NK-92 treated with Interleukin-12 subunit alpha and Interleukin-12 subunit beta, amount 100 ng/mL, for 24 hours (cell line): ENCODE results near the gene HIPK1.

ENCODE experiments used
- DNase-seq: peaks from one replicate; lab custom pipeline; 2025; lab: John Stamatoyannopoulos, UW

The HIPK1 gene

GRCh38 chr1:113913887-113914664 lies 15.0 kb upstream of the HIPK1 start:
- DNase-seq: no peak

- DNase-seq: no peak
Observed at GRCh38 chr1:113916974-113917373, 12.2 kb upstream of the HIPK1 start.

- no peak for DNase-seq
Observed at GRCh38 chr1:113917400-113918082, 11.6 kb upstream of the HIPK1 start.

- DNase-seq: no peak
Observed at GRCh38 chr1:113918243-113918642, 10.9 kb upstream of the HIPK1 start.

DNA sequence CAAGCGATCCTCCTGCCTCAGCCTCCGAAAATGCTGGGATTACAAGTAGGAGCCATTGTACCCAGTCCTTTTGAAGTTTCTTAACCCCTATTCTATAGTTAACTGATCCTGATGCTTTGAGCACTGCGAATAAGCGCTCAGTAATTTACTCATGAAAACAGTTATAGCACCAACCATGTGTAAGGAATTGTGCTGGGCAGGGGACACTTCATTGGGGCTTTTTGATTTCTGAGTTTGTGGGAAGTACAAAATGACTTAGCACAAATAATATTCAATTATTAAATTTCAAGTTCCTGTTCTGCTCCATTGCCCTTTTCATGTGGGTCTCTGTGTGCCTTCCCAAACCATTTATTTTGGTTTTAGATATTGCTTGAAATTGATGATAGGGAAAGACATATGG lies 6.2 kb upstream of the HIPK1 start:
- no peak for DNase-seq

- no peak for DNase-seq
Observed at GRCh38 chr1:113924473-113924872, 4.7 kb upstream of the HIPK1 start.

- DNase-seq: no peak
Observed at GRCh38 chr1:113928187-113928930, 765 bp upstream of the HIPK1 start.

- DNase-seq: peak; percentile 68
Observed at GRCh38 chr1:113929750-113930498, 800 bp downstream of the HIPK1 start.

DNA sequence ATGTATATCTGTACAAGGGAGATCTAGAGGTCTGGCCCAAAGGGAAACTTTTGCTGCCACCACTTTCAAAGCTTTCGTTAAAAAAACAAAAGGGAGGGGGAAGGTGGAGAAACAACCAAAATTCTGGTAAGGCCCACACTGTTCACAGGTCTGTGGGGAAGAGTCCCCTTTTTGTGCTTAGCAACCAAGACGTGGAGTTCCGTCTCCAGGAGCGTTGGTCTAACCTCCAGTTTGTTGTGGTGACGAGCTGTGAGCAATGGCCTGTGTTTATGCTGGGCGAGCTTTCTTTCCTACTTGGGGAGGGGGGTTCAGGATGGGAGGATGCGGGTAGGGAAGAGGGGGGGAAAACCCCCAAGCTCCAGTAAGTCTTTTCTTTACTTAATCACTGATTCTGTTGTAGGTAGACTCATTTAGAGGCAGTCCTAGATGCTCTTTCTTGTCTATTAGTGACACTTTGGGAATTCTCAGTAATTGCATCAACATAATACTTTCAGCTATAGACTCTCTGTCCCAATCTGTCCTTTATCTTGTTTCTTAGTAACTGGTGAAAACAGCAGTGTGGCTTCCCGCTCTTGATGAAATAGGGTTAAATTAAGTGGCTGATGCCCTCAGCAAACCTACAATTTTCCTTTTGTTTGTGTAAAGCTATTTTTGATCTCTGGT lies 1.5 kb downstream of the HIPK1 start:
- DNase-seq: peak; percentile 71

DNA sequence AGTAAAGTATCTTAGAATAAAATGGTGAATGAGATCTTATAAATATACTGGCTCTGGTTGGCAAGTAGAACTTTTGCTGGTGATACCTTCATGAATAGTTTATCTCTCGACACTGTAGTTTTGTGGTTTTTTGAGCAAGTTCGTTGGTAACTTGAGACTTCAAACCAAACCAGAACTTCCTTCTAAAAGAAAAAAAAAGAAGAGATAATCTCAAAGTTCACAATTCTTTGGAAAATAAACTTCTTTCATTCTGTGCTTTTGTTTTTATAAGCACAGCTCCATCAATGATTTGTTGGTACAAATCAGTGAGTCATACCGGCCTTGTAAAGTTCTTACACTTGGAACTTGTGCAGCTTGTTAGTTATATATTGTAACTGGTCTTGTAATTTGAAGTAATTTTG lies 2.3 kb downstream of the HIPK1 start:
- DNase-seq: no peak

DNA sequence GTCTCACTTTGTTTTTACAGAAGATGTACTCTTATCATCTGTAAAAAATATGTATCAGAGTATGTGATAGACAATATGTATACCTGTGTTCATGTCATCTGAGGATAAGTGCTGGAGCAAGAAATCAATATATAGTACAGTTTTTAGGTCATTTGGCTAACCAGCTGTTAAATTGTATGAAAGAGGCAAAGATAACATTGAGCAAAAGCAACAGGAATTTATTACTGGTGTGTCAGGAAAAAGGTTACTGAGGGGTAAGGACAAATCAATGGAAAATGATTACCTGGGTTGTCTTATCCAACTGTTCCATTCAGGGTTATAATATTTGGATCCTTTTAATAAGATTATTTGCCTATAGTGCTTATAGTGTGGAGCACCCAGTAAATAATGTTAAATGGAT lies 4.9 kb downstream of the HIPK1 start:
- DNase-seq: no peak

- no peak for DNase-seq
Observed at GRCh38 chr1:113934511-113935055, 5.5 kb downstream of the HIPK1 start.

GRCh38 chr1:113935176-113935575 lies 6.1 kb downstream of the HIPK1 start:
- DNase-seq: no peak

DNA sequence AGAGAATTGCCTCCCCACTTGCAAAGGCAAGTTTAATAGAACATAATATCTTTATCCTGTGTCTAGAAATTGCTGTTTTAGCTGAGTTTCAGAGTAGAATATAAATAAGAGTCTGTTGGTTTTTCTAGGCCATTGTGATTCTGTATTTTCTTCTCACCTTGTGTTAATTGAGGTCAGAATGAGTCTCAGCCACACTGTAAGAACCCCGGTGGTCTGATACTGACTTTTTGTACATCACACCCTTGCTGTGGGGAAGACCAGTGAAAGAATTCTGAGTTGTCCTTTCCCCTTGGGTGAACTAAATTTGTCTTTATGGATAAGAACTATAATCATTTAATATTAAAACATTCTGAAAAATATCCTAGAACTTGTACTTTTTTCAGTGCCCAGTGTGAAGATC lies 6.8 kb downstream of the HIPK1 start:
- no peak for DNase-seq

DNA sequence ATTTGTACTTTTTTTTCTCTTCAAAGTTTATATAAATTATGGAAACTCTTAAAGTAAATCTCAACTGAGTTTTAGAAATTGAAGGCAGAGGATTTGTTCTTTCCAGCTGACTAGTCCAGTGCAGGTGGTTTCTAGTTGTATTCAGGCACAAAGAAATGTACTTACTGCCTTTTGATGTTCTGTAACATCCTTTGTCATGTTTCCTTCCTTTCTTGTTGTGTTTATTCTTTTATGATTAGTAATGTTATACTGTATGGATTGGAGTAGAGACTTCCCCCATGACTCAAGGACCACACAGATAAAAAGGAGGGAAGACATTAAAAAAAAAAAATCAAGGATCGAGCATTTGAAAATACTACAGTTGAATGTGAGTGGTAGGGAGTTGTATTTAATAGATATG lies 8.0 kb downstream of the HIPK1 start:
- no peak for DNase-seq

GRCh38 chr1:113938192-113938591 lies 9.1 kb downstream of the HIPK1 start:
- DNase-seq: no peak

DNA sequence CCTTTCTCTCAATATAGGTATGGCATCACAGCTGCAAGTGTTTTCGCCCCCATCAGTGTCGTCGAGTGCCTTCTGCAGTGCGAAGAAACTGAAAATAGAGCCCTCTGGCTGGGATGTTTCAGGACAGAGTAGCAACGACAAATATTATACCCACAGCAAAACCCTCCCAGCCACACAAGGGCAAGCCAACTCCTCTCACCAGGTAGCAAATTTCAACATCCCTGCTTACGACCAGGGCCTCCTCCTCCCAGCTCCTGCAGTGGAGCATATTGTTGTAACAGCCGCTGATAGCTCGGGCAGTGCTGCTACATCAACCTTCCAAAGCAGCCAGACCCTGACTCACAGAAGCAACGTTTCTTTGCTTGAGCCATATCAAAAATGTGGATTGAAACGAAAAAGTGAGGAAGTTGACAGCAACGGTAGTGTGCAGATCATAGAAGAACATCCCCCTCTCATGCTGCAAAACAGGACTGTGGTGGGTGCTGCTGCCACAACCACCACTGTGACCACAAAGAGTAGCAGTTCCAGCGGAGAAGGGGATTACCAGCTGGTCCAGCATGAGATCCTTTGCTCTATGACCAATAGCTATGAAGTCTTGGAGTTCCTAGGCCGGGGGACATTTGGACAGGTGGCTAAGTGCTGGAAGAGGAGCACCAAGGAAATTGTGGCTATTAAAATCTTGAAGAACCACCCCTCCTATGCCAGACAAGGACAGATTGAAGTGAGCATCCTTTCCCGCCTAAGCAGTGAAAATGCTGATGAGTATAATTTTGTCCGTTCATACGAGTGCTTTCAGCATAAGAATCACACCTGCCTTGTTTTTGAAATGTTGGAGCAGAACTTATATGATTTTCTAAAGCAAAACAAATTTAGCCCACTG lies 11.5 kb downstream of the HIPK1 start:
- no peak for DNase-seq

DNA sequence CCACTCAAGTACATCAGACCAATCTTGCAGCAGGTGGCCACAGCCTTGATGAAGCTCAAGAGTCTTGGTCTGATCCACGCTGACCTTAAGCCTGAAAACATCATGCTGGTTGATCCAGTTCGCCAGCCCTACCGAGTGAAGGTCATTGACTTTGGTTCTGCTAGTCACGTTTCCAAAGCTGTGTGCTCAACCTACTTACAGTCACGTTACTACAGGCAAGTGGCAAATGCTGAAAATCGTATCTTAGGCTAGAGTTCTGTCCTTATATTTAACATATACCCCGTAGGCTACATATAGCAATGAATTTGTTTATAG lies 12.1 kb downstream of the HIPK1 start:
- no peak for DNase-seq

DNA sequence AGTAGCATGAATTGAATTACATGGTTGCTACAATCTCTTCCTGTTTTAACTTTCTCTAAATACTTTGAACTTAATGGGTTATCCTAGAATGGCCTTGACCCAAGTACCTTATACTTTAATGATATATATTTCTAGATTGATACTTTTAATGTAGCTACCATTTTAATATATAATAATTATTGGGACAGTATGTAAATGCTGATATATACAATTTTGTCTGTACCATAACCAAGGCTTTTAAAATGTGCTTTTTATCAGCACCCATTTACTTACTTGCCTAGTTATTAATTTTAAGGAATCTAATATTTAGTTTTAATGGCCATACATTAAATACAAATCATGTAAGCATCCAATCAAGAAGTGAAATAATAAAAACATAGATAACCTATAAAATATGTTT lies 13.4 kb downstream of the HIPK1 start:
- DNase-seq: no peak

DNA sequence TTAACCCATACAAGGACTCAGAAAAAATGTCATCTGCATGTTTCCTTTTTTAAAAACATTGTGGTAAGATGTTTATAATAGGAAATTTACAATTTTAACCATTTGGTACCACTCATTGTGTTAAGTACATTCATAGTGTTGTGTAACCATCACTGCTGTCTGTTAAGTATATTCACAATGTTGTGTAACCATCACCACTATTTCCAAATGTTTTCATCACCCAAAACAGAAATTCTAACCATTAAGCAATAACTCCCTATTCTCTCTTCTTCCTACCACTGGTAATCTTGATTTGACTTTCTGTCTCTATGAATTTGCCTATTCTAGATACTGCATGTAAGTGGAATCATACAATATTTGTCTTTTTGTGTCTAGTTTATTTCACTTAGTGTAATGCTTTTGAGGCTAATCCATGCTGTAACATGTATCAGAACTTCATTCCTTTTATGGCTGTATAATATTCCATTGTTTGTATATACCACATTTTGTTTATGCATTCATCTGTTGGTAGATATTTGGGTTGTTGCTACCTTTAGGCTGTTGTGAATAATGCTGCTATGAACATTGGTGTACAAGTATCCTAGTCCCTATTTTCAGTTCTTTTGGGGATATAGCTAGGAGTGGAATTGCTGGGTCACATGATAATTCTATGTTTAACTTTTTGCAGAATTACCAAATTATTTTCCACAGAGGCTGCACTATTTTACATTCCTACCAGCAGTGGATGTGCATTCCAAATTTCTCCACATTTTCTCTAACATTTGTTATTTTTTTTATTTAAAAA lies 14.1 kb downstream of the HIPK1 start:
- DNase-seq: no peak
